ENCODE data around the gene LYZL4. TPM values are rescaled to one million over a fixed set of nuclear protein-coding genes. Genes with fewer than 3 reads are reported as not detected.

The LYZL4 gene
- total and polyA plus RNA-seq, 2 of the 13 experiments (the other 11 are each of a cell fraction or from before 2014, with no cell fraction given): not detected

GRCh38 chr3:42451116-42451515 lies 40.7 kb upstream of the LYZL4 start:
- in situ Hi-C loops (cut with HindIII; ENCODE audit: extremely low pct_ligation_motif_present, low pct_unique_long_range_greater_than_20kb): no loop called here
- DNase-seq (ENCODE audit: low spot score) (no peak), ATAC-seq (no peak), FAIRE-seq (no peak)
- intact Hi-C loops (cut with micrococcal nuclease; ENCODE audit: unreplicated experiment): no loop called here
- no TSS peak for BruUV-seq (replicated peaks)
- TF ChIP-seq REL (CRISPR knock-in tag; conservative IDR thresholded peaks at IDR 0.05) (no peak), GZF1 (CRISPR knock-in tag; IDR thresholded peaks at IDR 0.05) (no peak), ZFYVE20 (CRISPR knock-in tag; IDR thresholded peaks at IDR 0.05; ENCODE audit: borderline replicate concordance, low read depth) (no peak), ZNF343 (CRISPR knock-in tag; IDR thresholded peaks at IDR 0.05) (no peak), ZNF615 (CRISPR knock-in tag; IDR thresholded peaks at IDR 0.05; ENCODE audit: borderline replicate concordance) (no peak), ZNF333 (CRISPR knock-in tag; IDR thresholded peaks at IDR 0.05; ENCODE audit: borderline replicate concordance) (no peak), ZNF335 (CRISPR knock-in tag; IDR thresholded peaks at IDR 0.05) (no peak), ASH2L (IDR thresholded peaks at IDR 0.05; ENCODE audit: insufficient read length, low read depth, low read length) (no peak), MTF2 (CRISPR knock-in tag; IDR thresholded peaks at IDR 0.05; ENCODE audit: borderline replicate concordance) (no peak), ZFP41 (CRISPR knock-in tag; IDR thresholded peaks at IDR 0.05; ENCODE audit: borderline replicate concordance) (no peak)
- ChIA-PET POLR2A (no interaction called here), CTCF (ENCODE audit: low intra/inter-chr PET ratio, low total read pairs) (no interaction called here)
- no peak overlapping the region for H3K4me2 ChIP-seq (ENCODE audit: low read depth, low read length)
- H3K79me2 ChIP-seq (ENCODE audit: insufficient read depth, low read length): no peaks in the 10 kb centered on the region
- no peak overlapping the region for H3K27ac ChIP-seq (ENCODE audit: extremely low read length, insufficient read depth, low read length)
- H3K4me1 ChIP-seq (ENCODE audit: insufficient read depth, low read length): no peaks in the 10 kb centered on the region
- no peak overlapping the region for H2AFZ ChIP-seq (ENCODE audit: low read length)
- H3K36me3 ChIP-seq (replicated peaks in 1 of 2; ENCODE audit: control insufficient read depth in 1 of 2, insufficient read depth in 2 of 2, low read length in 2 of 2): no peaks in the 10 kb centered on the region
- no peaks in the 10 kb centered on the region for H4K20me1 ChIP-seq (ENCODE audit: insufficient read depth, low read length)
- no peak overlapping the region for H3K9ac ChIP-seq (ENCODE audit: insufficient read depth, low read depth, low read length)
- H3K9me3 ChIP-seq (ENCODE audit: low read length): no peaks in the 10 kb centered on the region; the same call in 1 of the 2 replicates
- H3K4me3 ChIP-seq (replicated peaks in 1 of 3; ENCODE audit: insufficient read depth in 1 of 3, low read depth in 2 of 3, low read length in 3 of 3): no peak overlapping the region
- no peaks in the 10 kb centered on the region for H3K27me3 ChIP-seq (ENCODE audit: control insufficient read depth in 1 of 2, insufficient read depth in 2 of 2, low read length in 2 of 2)
- 3% methylated on average over 2 of the region's 2 CpGs for WGBS (ENCODE audit: low lambda C conversion rate)

GRCh38 chr3:42450567-42450966 lies 40.2 kb upstream of the LYZL4 start:
- H2AFZ ChIP-seq (ENCODE audit: low read length): no peak overlapping the region
- no peaks in the 10 kb centered on the region; the same call in 1 of the 2 replicates for H3K9me3 ChIP-seq (ENCODE audit: low read length)
- ChIA-PET POLR2A (no interaction called here), CTCF (ENCODE audit: low intra/inter-chr PET ratio, low total read pairs) (no interaction called here)
- in situ Hi-C loops (cut with HindIII; ENCODE audit: extremely low pct_ligation_motif_present, low pct_unique_long_range_greater_than_20kb): no loop called here
- no peaks in the 10 kb centered on the region for H3K27me3 ChIP-seq (ENCODE audit: control insufficient read depth in 1 of 2, insufficient read depth in 2 of 2, low read length in 2 of 2)
- WGBS (ENCODE audit: low lambda C conversion rate): 48% methylated on average over 1 of the region's 1 CpG
- intact Hi-C loops (cut with micrococcal nuclease; ENCODE audit: unreplicated experiment): no loop called here
- ATAC-seq (no peak), DNase-seq (ENCODE audit: low spot score) (no peak), FAIRE-seq (no peak)
- H3K4me1 ChIP-seq (ENCODE audit: insufficient read depth, low read length): no peaks in the 10 kb centered on the region
- no TSS peak for BruUV-seq (replicated peaks)
- H3K27ac ChIP-seq (ENCODE audit: extremely low read length, insufficient read depth, low read length): no peak overlapping the region
- H3K4me3 ChIP-seq (replicated peaks in 1 of 3; ENCODE audit: insufficient read depth in 1 of 3, low read depth in 2 of 3, low read length in 3 of 3): no peak overlapping the region
- H3K79me2 ChIP-seq (ENCODE audit: insufficient read depth, low read length): no peaks in the 10 kb centered on the region
- H3K4me2 ChIP-seq (ENCODE audit: low read depth, low read length): no peak overlapping the region
- H3K9ac ChIP-seq (ENCODE audit: insufficient read depth, low read depth, low read length): no peak overlapping the region
- H3K36me3 ChIP-seq (replicated peaks in 1 of 2; ENCODE audit: control insufficient read depth in 1 of 2, insufficient read depth in 2 of 2, low read length in 2 of 2): no peaks in the 10 kb centered on the region
- no peaks in the 10 kb centered on the region for H4K20me1 ChIP-seq (ENCODE audit: insufficient read depth, low read length)
- TF ChIP-seq RBM39 (IDR thresholded peaks at IDR 0.05; ENCODE audit: low read depth, low read length, poor library complexity, severe bottlenecking) (no peak), ZNF839 (CRISPR knock-in tag; IDR thresholded peaks at IDR 0.05; ENCODE audit: borderline replicate concordance) (no peak), ZNF670 (CRISPR knock-in tag; IDR thresholded peaks at IDR 0.05; ENCODE audit: borderline replicate concordance) (no peak), NFAT5 (CRISPR knock-in tag; IDR thresholded peaks at IDR 0.05) (no peak), MEIS2 (CRISPR knock-in tag; IDR thresholded peaks at IDR 0.05) (no peak), SMAD3 (CRISPR knock-in tag; IDR thresholded peaks at IDR 0.05) (no peak)

Measured in HepG2 (cell line).